Suppressor macrophage treated with lipopolysaccharide for 4 hours (primary cell): ENCODE measurements around the gene LOX.
A peak's percentile ranks its signal among the peaks of the same experiment; 100 is the strongest.

ENCODE experiments used
- DNase-seq: peaks from one replicate; pipeline ENCODE4 v3.0.0-alpha.2; 2020

LOX gene

DNA sequence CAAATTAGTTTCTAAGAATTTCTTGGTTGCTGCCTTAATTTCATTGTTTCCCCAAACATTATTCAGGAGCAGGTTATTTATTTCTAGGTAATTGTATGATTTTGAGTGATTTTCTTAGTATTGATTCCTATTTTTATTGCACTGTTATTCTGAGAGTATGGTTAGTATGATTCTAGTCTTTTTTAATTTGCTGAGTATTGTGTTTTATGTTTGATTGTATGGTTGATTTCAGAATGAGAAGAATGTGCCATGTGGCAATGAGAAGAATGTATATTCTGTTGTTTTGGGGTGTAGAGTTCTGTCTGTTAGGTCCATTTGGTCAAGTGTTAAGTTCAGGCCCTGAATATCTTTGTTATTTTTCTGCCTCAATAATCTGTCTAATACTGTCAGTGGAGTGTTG lies 27.1 kb downstream of the LOX start:
- DNase-seq, result no peak

DNA sequence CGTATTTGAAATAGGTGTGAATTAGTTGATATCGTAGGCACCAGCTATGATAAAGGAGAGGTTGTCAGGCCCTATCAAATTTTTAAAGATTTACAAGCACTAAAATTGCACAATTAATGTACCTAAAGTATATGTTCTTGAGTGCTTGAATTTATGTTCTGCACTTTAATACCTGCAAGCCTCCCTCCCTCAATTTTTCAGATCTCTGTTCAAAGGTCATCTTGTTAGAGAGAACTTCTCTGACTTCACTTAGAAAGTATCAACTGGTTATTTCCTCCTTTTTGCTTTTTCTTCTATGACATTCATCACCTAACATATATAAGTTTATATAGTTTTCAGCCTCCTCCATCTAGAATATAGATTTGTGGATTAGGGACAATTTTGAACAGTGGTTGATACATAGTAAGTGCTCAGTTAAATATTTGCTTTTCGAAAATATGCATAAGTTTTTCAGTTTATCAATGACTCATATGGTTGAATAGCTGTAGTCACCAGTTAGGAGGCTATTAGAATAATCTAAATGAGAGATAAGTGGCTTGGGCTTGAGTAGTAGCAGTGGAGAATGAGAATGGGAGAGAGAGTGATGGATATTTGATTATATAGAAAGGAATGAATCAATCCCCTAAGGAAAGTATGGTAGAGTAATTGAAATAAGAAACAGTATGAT lies 37.3 kb downstream of the LOX start:
- DNase-seq, result no peak

DNA sequence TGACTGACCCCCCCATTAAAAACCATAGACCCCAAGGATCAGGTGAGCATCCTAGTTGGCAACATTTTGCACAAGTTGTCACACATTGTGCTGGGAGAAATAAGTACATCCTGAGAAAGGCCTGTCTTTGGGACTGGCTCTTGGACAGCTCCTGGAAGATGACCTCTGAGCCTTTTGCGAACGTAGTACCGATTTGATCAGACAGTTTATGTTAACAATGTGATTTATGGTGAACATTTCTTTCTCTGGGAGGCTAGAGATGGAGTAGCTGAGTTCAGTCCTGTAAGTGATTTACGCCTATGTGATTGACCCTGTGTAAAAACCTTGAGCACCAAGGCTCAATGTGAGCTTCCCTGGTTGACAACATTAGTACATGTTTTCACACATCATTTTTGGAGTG lies 41.7 kb downstream of the LOX start:
- no peak for DNase-seq

DNA sequence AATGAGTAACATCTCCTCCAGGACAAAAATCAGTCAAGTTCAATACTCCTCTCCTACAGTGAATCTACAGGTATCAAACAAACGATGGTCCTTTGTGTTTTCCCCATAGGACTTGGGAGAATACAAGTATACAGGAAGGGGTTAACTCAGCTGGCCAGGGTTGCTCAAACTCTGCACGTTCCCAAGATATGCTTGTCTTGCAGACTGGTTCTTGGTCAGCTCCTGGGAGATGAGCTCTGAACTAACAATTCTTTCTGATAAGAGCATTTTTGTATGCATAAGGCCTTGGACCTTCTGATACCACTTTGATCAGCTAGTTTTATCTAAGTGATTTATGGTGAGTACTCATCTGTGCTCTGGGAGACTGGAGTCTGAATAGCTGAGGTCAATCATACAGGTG lies 42.1 kb downstream of the LOX start:
- DNase-seq, result no peak

DNA sequence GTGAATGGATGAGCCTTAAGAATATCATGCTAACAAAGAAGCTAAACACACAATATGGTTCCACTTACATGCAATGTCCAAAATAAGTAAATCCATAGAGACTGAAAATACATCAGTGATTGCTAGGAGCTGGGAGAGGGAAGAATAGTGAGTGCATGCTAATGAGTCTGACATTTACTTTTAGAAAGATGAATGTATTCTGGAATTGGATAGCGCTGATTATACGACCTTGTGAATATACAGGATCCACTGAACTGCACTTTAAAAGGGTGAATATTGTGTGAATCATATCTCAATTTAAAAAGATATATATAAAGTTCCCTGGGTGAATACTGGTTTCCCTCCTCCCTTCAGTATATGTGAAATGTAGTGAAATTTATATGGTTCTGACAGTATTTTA lies 46.2 kb downstream of the LOX start:
- DNase-seq, result no peak

DNA sequence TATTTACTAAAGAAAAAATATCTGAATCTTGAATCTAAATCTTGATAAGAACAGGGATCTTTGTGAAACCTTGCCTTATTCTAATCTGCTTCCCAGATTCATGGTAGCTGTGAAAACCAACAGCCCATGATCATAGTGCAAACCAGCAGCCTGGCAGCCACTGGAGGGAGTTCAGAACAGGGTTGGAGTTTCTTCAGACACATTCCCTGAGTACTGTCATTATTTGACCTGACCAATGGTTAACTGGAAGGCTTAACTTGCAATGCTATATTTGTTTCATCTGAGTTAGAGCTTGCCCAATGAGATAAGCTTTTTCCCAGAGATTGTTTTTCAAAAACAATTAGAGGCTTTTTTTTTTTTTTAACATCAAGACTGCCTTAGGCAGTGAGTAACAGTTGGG lies 47.8 kb downstream of the LOX start:
- DNase-seq, result no peak

DNA sequence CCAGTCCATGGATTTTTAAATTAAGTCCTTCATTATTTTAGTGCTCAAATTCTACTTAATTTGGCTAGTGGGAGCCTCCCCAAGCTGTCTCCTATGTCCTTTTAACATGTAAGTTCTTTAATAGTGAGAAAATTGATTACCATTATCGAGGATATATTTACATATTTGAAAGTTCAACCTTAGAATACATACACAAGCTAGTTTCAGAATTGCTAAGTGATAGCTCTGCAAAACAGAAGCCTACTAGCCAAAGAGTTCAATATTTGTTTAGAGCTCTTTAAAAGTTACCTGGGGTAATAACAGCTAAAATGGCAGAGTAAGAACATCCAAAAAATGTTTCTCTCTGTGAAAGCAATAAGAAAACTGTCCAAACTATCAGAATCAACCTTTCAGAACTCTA lies 48.2 kb downstream of the LOX start:
- no peak for DNase-seq

DNA sequence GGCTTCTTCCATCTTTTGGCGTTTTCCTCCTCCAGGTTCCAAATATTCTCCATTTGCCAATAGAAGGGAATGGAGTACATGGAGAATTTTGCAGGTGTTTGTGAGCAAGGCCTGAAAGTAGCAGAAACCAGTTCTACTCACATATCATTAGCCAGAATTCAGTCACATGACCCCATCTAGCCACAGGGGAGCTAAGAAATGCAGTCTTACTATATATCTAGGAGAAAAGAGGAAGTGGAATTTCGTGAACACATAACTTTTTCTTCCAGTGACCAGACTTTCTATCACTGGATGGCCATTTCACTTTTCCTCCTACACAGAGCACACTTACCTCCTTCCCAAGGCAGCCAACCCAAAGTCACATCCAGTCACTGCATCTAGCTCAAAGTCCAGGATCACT lies 55.1 kb downstream of the LOX start:
- peak; percentile 9 for DNase-seq

DNA sequence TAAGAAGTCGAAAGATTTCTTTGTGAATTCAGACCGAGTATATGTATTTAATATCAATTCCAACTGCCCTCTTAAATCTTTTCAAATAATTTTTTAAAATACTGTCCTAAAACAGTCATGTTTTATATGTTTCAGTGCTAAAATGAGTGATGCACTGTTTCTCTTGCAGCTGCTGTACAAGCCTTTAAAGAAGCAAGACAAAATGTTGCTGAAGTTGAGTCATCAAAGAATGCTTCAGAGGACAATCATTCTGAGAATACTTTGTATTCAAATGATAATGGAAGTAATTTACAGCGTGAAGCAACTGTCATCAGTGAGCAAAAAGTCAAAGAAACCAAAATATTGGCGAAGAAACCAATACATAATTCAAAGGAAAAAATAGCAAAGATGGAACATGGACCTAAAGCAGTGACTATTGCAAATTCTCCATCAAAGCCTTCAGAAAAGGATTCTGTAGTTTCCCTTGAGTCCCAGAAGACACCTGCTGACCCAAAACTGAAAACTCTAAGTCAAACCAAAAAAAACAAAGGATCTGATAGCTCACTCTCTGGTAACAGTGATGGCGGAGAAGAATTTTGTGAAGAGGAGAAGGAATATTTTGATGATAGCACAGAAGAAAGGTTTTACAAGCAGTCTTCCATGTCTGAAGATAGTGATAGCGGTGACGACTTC lies 58.0 kb downstream of the LOX start:
- no peak for DNase-seq

DNA sequence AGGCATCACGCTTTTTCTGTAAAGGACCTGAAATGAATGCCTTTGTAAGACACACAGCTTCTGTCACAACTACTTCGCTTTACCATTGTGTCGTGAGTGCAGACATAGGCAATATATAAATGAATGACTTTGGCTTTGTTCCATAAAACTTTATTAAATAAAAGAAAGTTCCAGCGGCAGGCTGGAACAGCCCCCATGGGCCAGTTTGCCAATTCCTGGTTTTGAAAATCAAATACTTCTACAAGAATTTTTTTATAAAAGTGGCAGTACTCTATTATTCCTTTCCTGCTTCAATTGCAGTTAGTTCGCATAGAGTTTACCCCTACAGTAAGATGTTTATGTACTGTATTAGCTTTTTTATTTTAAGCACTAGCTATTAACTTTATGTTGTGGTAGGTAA lies 62.6 kb downstream of the LOX start:
- DNase-seq, result no peak

DNA sequence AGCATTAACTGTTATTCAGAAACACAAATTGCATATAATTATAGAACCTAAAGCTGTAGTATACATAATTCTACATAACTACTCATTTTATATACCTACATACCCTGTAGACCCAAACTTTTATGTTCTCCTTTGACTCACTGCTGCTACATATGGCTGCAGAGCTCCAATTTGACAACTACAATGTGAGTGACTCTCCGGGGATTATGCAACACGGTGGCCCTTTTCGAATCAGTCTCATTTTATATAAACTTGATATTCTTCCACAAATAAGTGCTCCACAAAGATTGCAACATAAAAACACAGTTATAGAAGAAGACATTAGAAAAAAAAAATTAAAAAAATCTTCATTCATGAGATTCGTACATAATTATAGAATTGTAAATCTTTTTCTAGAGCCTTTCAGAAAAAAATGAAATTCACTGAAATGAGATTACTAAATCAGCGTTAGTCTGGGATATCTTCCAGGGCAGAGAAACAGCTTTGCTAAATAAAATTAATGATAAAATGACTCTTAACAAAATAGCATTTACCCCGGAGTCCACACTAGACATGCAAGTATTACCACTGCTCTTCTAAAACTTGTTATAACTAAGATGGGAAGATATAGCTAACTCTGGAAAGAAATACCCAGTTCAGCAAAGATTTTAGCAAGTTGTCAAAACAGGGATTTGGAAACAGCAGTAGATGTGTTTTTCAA lies 63.7 kb downstream of the LOX start:
- no peak for DNase-seq
